Left ventricle myocardium superior (tissue), 1 donor: Measurements from ENCODE around the gene VTI1A. TPM values are rescaled to one million over a fixed set of nuclear protein-coding genes. Genes with fewer than 3 reads are reported as not detected.
"Not testable (repeated sequence)": the region's sequence is repeated elsewhere in the genome, so short reads cannot be mapped to it uniquely, and the experiment has no call there.

Experiments used
- ATAC-seq: fragments of 200-7000 bp; cut with Tn5 transposase; one replicate; pipeline ENCODE4 v1.9.1; 2020; ENCODE audit warnings: mild to moderate bottlenecking, moderate library complexity
- DNase-seq: peaks from one replicate; pipeline ENCODE4 v3.0.0-alpha.2; 2020
- intact Hi-C: fragments of 100-400 bp; cut with micrococcal nuclease; formaldehyde crosslinking; loops from one replicate; pipeline ENCODE4 v1.11.0; 2022
- microRNA-seq: library from miRNA; unstranded; fragments of <30 nt; microRNA quantifications from one replicate; pipeline ENCODE4 v1.2.0, GENCODE V29; 2020; ENCODE audit warnings: borderline number of aligned reads
- total RNA-seq: library from RNA; stranded (reverse); fragmentation: NEBNext Ultra II Directional; extraction: Animal tissue kit (Norgen Biotek cat#: 25700); gene quantifications from one replicate; pipeline ENCODE4 v1.2.1, GENCODE V29; 2021
- donor health status: DM: no; HTN: yes; CAD: no; lungs with severe emphysema.

The VTI1A gene
- total RNA-seq, 1 donor from 2014 or later: 22.9 TPM

GRCh38 chr10:112847778-112848177 lies 400.8 kb downstream of the VTI1A start:
- no peak for ATAC-seq
- intact Hi-C loops: no loop called here
- DNase-seq: no peak

GRCh38 chr10:112848228-112848627 lies 401.2 kb downstream of the VTI1A start:
- DNase-seq: no peak
- intact Hi-C loops: no loop called here
- ATAC-seq: no peak

DNA sequence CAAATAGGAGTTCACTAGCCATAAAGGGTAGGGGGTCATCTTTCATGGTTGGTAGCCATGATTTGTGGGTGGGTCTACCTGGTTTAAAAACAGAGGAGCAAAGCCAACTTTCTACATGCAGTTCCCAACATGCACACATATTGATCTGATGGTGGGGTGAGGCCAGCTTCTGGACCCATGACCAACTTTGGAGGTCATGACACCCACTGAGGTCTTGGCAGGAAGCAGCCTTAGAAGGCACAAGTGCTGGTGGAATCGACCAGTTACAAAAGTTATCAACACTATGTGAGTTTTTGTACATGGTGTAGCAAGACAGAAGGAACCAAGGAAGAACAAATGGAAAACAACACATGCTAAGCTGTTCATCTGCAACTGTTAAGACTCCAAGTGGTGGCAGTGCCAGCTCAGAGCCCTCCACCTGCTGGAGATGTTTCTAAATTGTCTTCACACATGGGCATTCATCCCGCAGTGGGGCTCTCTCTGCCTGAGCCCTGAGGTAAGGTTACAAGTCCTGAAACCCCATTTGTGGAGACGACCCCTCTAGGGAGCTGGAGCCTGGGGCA lies 401.9 kb downstream of the VTI1A start:
- no peak for DNase-seq
- intact Hi-C loops: no loop called here
- no peak for ATAC-seq

DNA sequence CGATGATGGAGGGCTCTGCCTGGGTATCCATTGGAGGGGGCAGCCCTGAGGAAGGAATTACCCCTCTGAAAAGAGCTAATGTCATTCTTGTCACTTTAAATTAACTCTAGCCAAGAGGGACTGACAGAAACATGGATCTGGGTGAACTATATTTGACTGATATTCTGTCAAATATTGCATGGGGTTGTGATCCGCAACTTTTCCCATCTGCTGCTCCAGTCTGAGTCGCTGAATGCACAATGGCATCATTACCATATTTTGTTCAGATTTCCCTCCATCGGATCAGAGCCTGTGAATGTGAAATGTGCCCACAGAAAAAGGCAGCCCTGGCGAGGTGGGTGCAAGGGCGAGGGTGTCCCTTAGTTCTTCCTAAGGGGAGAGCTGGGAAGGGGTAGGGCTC lies 402.5 kb downstream of the VTI1A start:
- ATAC-seq (no peak), DNase-seq (no peak)
- intact Hi-C loops: no loop called here

GRCh38 chr10:112851181-112851580 lies 404.2 kb downstream of the VTI1A start:
- ATAC-seq (no peak), DNase-seq (no peak)

GRCh38 chr10:112851588-112852211 lies 404.7 kb downstream of the VTI1A start:
- intact Hi-C loops: no loop called here
- DNase-seq: no peak
- no peak for ATAC-seq

More at GRCh38 chr10:112851181-112851580, 404.2 kb downstream of the VTI1A start:
- intact Hi-C loops: no loop called here

- intact Hi-C loops: no loop called here
- DNase-seq (peak; percentile 42), ATAC-seq (peak; percentile 72)
These were observed 405.3 kb downstream of the VTI1A start for GRCh38 chr10:112852306-112852705.

DNA sequence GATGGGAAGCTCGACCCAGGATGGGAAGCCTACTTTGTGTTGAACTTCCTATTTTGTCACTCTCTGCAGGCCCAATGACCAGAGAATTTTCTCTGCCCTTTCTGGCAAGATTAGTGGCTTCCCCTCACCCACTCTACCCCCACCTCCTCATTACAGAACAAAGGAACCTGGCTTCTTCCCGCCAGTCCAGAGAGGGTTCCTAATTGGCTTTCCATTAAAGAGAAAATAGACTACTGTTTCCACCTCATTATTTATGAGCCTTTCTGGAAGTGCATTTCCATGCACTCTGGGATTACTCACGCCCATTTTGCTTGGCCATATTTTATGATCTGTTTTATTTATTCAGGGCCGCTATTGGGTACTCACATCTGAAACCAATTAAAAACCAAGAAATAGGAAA lies 408.1 kb downstream of the VTI1A start:
- intact Hi-C loops: no loop called here
- DNase-seq (no peak), ATAC-seq (no peak)

DNA sequence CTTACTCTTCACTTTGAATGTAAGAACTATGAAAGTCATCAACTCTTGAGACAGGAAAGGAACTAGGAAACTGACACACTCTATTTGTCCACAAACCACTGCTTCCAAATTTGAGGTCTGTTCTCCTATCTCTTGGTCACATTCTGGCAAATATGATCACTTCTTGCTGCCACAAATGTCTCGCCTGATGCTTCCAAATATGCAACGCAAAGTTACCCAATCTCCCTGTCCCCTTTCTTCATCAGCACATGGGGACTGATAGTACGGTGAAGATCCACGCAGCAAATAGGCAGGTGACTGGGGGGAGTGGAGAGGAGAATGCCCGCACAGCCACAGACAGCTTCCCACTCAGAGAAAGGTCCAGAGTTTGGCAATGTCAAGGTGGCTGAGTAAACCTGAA lies 410.5 kb downstream of the VTI1A start:
- no peak for ATAC-seq
- intact Hi-C loops: no loop called here
- DNase-seq: no peak

GRCh38 chr10:112858986-112859651 lies 412.1 kb downstream of the VTI1A start:
- intact Hi-C loops: no loop called here
- ATAC-seq: no peak

GRCh38 chr10:112859793-112860192 lies 412.8 kb downstream of the VTI1A start:
- ATAC-seq: no peak

More at GRCh38 chr10:112858986-112859651, 412.1 kb downstream of the VTI1A start:
- no peak for DNase-seq

DNA sequence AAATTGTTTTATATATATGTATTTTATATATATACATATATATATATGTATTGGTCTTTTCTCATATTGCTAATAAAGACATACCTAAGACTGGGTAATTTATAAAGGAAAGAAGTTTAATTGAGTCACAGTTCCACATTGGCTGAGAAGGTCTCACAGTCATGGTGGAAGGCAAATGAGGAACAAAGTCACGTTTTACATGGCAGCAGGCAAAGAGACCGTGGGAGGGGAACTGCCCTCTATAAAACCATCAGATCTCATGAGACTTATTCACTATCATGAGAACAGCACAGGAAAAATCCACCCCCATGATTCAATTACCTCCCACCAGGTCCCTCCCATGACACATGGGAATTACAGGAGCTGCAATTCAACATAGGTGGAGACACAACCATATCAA lies 416.4 kb downstream of the VTI1A start:
- intact Hi-C loops, ATAC-seq, DNase-seq: not testable (repeated sequence)

More at GRCh38 chr10:112859793-112860192, 412.8 kb downstream of the VTI1A start:
- no peak for DNase-seq
- intact Hi-C loops: no loop called here

Small RNA genes lying within 50 kb of the gene (microRNA-seq; reads per million reads assigned to microRNA genes)
- not detected for gene MIR4295

Other genes starting within 250 kb of the VTI1A start
- gene TECTB, start 163.8 kb upstream of the VTI1A start, total RNA-seq: not detected
- gene ACSL5, start 73.1 kb upstream of the VTI1A start, total RNA-seq: 6.3 TPM
- 17.6 TPM for gene ZDHHC6, start 301 bp upstream of the VTI1A start, total RNA-seq